OCI-LY1 (cell line): Measurements from ENCODE around the gene COL11A2.

ENCODE experiments used
- EZH2 ChIP-seq: fragments of 200-600 bp; sonication (generic), shearing (Covaris generic); IDR thresholded peaks from 2 replicates; pipeline ENCODE4 v1.8.0; 2017; ENCODE audit warnings: borderline replicate concordance, mixed run types, mild to moderate bottlenecking, antibody characterized with exemption, low read length, moderate library complexity, mixed read lengths
- TF ChIP-seq, protein P1 (sequence below): fragments of 200-600 bp; sonication (generic), shearing (Covaris generic); IDR thresholded peaks from 2 replicates; pipeline ENCODE4 v1.5.1; 2017; ENCODE audit warnings: mild to moderate bottlenecking, antibody characterized with exemption, low read length, moderate library complexity, mixed read lengths

DNA sequence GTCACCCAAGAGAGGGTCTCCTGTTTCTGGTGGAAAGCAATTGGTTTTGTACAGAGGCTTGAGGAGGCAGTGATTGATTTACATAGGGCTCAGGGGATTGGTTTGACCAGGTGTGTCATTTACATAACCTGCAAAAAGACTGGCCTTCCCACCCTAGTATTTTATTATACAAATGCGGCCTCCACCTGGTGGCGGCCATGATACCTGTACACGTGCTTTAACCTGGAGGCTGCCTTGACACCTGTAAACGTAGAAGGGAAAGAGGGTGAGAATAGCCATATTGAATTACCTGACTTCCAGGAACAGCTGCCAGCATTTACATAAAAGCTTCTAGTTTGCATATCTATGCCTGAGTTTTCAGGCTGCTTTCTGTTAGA is 67.8 kb downstream of the COL11A2 start:
- TF ChIP-seq, protein P1, sequence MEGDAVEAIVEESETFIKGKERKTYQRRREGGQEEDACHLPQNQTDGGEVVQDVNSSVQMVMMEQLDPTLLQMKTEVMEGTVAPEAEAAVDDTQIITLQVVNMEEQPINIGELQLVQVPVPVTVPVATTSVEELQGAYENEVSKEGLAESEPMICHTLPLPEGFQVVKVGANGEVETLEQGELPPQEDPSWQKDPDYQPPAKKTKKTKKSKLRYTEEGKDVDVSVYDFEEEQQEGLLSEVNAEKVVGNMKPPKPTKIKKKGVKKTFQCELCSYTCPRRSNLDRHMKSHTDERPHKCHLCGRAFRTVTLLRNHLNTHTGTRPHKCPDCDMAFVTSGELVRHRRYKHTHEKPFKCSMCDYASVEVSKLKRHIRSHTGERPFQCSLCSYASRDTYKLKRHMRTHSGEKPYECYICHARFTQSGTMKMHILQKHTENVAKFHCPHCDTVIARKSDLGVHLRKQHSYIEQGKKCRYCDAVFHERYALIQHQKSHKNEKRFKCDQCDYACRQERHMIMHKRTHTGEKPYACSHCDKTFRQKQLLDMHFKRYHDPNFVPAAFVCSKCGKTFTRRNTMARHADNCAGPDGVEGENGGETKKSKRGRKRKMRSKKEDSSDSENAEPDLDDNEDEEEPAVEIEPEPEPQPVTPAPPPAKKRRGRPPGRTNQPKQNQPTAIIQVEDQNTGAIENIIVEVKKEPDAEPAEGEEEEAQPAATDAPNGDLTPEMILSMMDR: no peak
- no peak for TF ChIP-seq EZH2
